ENCODE results near the gene TFF3. TPM values are rescaled to one million over a fixed set of nuclear protein-coding genes. Genes with fewer than 3 reads are reported as not detected.
"Not testable (repeated sequence)": the region's sequence is repeated elsewhere in the genome, so short reads cannot be mapped to it uniquely, and the experiment has no call there.

Gene TFF3
- total RNA-seq, 4 donors from 2014 or later, result 178 to 1,063 (median 636) TPM

- Histone ChIP-seq H3K4me3 (no peak overlapping the region), H3K9me3 (no peaks in the 10 kb centered on the region), H3K27ac (no peak overlapping the region), H3K36me3 (peaks cover 0 to 32% (median 0%) of the 10 kb centered on the region in 3 donors), H3K27me3 (no peaks in the 10 kb centered on the region), H3K4me1 (no peaks in the 10 kb centered on the region)
- TF ChIP-seq POLR2A (IDR thresholded peaks at IDR 0.05), result no peak
- no peak for TF ChIP-seq CTCF (IDR thresholded peaks at IDR 0.05)
- no peak for DNase-seq
Observed at GRCh38 chr21:42293649-42294272, 21.4 kb downstream of the TFF3 start.

- DNase-seq, H3K27me3 ChIP-seq, H3K9me3 ChIP-seq, H3K4me1 ChIP-seq, H3K27ac ChIP-seq, H3K4me3 ChIP-seq: not testable (repeated sequence)
- peaks cover 0 to 43% (median 0%) of the 10 kb centered on the region in 3 donors for H3K36me3 ChIP-seq
Observed at GRCh38 chr21:42292563-42293142, 22.6 kb downstream of the TFF3 start.

GRCh38 chr21:42291751-42292562 lies 23.3 kb downstream of the TFF3 start:
- peaks cover 0 to 44% (median 0%) of the 10 kb centered on the region in 3 donors for H3K36me3 ChIP-seq

GRCh38 chr21:42291003-42291750 lies 24.0 kb downstream of the TFF3 start:
- Histone ChIP-seq H3K27me3 (no peaks in the 10 kb centered on the region), H3K4me3 (no peak overlapping the region), H3K4me1 (peaks cover 0 to 3% (median 0%) of the 10 kb centered on the region in 4 donors), H3K9me3 (no peaks in the 10 kb centered on the region), H3K36me3 (peaks cover 0 to 50% (median 0%) of the 10 kb centered on the region in 3 donors), H3K27ac (no peak overlapping the region)
- DNase-seq, result no peak
- TF ChIP-seq CTCF (IDR thresholded peaks at IDR 0.05), result no peak
- no peak for TF ChIP-seq POLR2A (IDR thresholded peaks at IDR 0.05)

More at GRCh38 chr21:42291751-42292562, 23.3 kb downstream of the TFF3 start:
- no peak for DNase-seq
- no peak overlapping the region for H3K27ac ChIP-seq
- no peak overlapping the region for H3K4me3 ChIP-seq
- TF ChIP-seq POLR2A (IDR thresholded peaks at IDR 0.05) (no peak), CTCF (IDR thresholded peaks at IDR 0.05) (no peak)
- H3K4me1 ChIP-seq, result no peaks in the 10 kb centered on the region
- H3K9me3 ChIP-seq, result no peaks in the 10 kb centered on the region
- no peaks in the 10 kb centered on the region for H3K27me3 ChIP-seq

- H3K4me1 ChIP-seq, result peaks cover 0 to 3% (median 0%) of the 10 kb centered on the region in 4 donors
- no peak overlapping the region for H3K27ac ChIP-seq
- H3K9me3 ChIP-seq, result no peaks in the 10 kb centered on the region
- no peak overlapping the region for H3K4me3 ChIP-seq
- no peak for DNase-seq
- H3K27me3 ChIP-seq, result no peaks in the 10 kb centered on the region
- TF ChIP-seq POLR2A (IDR thresholded peaks at IDR 0.05), result no peak
- no peak for TF ChIP-seq CTCF (IDR thresholded peaks at IDR 0.05)
- H3K36me3 ChIP-seq, result peaks cover 0 to 53% (median 0%) of the 10 kb centered on the region in 3 donors
Observed at GRCh38 chr21:42290505-42290904, 24.7 kb downstream of the TFF3 start.

Measured in Peyer's patch (tissue), 4 donors.